ENCODE data around the gene PRPF6. TPM values are rescaled to one million over a fixed set of nuclear protein-coding genes. Genes with fewer than 3 reads are reported as not detected.
A peak's percentile ranks its signal among the peaks of the same experiment; 100 is the strongest.

The PRPF6 gene
- total RNA-seq, 1 donor from 2014 or later, result 39.7 TPM

GRCh38 chr20:64077876-64078551 is 97.1 kb downstream of the PRPF6 start:
- ATAC-seq, result peak; percentile 15

GRCh38 chr20:64078934-64079272 is 98.0 kb downstream of the PRPF6 start:
- ATAC-seq, result no peak

DNA sequence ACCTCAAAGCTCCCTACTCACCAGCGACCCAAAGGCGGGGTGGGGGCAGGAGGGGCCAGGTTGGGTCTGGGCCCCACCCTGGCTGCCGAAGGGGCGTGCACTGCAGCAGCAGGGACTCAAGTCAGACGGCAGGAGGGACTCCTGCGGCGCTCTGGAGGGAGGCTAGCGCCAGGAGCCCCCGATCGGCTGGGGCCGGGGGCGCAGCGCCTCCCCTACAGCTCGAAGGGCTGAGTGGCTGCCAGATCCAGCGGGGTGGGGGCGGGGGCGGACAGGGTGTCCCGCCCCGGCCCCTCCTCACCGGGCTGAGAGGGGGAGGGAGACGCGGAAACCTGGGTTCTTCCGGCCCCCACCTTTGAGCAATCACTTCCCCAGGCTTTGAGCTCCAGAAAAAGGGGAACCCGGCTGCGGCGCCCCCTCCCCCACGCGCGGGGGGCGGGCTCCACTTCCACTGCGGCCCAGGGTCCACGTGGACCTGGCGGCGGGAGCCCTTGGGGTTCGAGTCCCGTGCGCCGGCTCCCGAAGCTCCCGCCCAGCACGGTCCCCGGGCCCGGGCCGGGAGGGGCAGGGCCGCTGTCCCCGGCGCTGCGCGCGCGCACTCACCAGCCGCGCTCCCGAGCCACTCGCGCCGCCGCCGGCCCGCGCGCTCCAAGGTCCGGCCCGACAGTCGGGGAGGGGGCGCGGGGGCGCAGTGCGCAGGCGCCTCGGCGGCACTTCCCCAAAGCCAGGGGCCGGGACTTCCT is 98.5 kb downstream of the PRPF6 start, which contains the start of gene RGS19:
RGS19 (minus strand) TSS at position 246 of the 740 bp plus-strand sequence. CDS start 2,632 bp downstream, outside the sequence.
- ATAC-seq, result peak; percentile 22

GRCh38 chr20:64080013-64080812 is 99.3 kb downstream of the PRPF6 start, which contains the start of gene OPRL1:
Gene OPRL1, plus strand, starts transcription at chr20:64080082. Its CDS starts 12,639 bp downstream, at chr20:64092721.
- no peak for ATAC-seq

DNA sequence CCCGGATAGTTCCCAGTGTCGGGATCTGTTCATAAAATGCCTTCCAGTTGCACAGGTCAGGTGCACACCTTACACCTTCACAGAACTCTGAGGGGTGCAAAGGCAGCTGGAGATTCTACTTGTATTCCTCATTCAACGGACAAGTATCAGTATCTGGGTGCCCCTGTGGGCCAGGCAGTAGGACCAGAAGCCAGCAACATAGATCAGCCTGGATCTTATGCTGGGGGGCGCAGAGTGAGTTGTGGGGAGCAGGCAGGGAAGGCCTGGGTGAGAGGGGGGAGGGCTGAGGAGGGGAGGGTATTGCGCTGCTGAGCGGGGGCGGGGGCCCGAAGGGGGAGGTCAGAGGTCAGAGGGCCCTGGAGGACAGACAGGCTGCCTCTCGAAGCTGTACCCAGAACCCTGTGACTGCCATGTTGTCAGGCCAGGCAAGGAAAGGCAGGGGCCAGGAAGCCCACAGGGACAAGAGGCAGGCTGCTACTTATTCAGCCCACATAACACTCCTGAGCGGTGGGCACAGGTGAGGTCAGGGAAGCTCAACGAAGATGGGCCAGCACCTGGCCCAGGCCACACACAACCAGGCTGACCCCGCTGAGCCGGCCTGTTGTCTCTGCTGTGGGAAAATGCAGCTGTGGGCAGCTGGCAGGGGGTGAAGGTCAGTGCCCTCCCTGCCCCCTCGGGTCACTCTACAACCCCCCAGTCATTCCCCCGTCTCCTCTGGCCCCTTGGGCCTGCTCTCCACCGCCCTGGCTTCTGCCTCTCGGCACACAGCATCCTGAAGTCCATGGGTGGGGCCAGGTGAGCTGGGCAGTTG is 100.1 kb downstream of the PRPF6 start:
- no peak for ATAC-seq

GRCh38 chr20:64081624-64081964 is 100.7 kb downstream of the PRPF6 start:
- ATAC-seq, result no peak

- no peak for ATAC-seq
Observed at GRCh38 chr20:64082126-64082731, 101.3 kb downstream of the PRPF6 start.

Other genes starting within 250 kb of the PRPF6 start
- gene LIME1, start 244.5 kb upstream of the PRPF6 start, total RNA-seq, result 5.1 TPM
- 60.9 TPM for gene SLC2A4RG, start 241.4 kb upstream of the PRPF6 start, total RNA-seq
- 1.7 TPM for gene ZBTB46, start 149.9 kb upstream of the PRPF6 start, total RNA-seq
- not detected for gene ABHD16B, start 119.6 kb upstream of the PRPF6 start, total RNA-seq
- 90.6 TPM for gene TPD52L2, start 115.9 kb upstream of the PRPF6 start, total RNA-seq
- gene DNAJC5, start 86.0 kb upstream of the PRPF6 start, total RNA-seq, result 64.8 TPM
- 25.1 TPM for gene UCKL1, start 24.7 kb upstream of the PRPF6 start, total RNA-seq
- gene ZNF512B, start 11.2 kb upstream of the PRPF6 start, total RNA-seq, result 13.9 TPM
- gene SAMD10, start 1.5 kb upstream of the PRPF6 start, total RNA-seq, result 5.7 TPM
- gene C20orf204, start 55.0 kb downstream of the PRPF6 start, total RNA-seq, result 0.88 TPM
- 5.4 TPM for gene SOX18, start 68.5 kb downstream of the PRPF6 start, total RNA-seq
- 6.8 TPM for gene TCEA2, start 82.1 kb downstream of the PRPF6 start, total RNA-seq
- gene RGS19, start 98.4 kb downstream of the PRPF6 start, total RNA-seq, result 6.1 TPM
- 0.12 TPM for gene OPRL1, start 99.0 kb downstream of the PRPF6 start, total RNA-seq
- gene LKAAEAR1, start 103.3 kb downstream of the PRPF6 start, total RNA-seq, result 0.36 TPM
- not detected for gene NPBWR2, start 126.4 kb downstream of the PRPF6 start, total RNA-seq
- not detected for gene MYT1, start 183.3 kb downstream of the PRPF6 start, total RNA-seq

Measured in esophagus mucosa (tissue), 1 donor.